SK-N-SH (cell line): ENCODE results near the gene LRRC19. TPM values are rescaled to one million over a fixed set of nuclear protein-coding genes. Genes with fewer than 3 reads are reported as not detected.

Source experiments
- CTCF ChIA-PET: fragments of 300-600, 350-600 bp; formaldehyde crosslinking; extraction: SDS; loops from one replicate; lab custom pipeline; 2021; lab: Yijun Ruan, JAX
- POLR2A ChIA-PET: fragments of 350-600 bp; sonication (Branson Sonifier 250); formaldehyde crosslinking; extraction: SDS; loops from one replicate; lab custom pipeline; 2020; ENCODE audit warnings: antibody characterized with exemption, inconsistent platforms; lab: Yijun Ruan, JAX
- DNase-seq: peaks from one replicate; pipeline ENCODE4 v3.0.0; 2012
- H2AFZ ChIP-seq: fragments of 200-600 bp; sonication (generic); 2 replicates; pipeline ENCODE4 v1.8.1; 2016; ENCODE audit warnings: antibody characterized with exemption, mild to moderate bottlenecking, low read depth
- H3F3A ChIP-seq: fragments of 200-600 bp; sonication (generic); replicated peaks from 2 replicates; pipeline ENCODE3; 2016; ENCODE audit warnings: antibody characterized with exemption, mild to moderate bottlenecking; ENCODE audit not compliant: insufficient read depth
- H3K27ac ChIP-seq, 2 experiments: fragments of 200-500 bp in 1 of 2; fragments of 200-600 bp in 1 of 2; sonication (Bioruptor generic) in 1 of 2; sonication (generic), shearing (Covaris generic) in 1 of 2; 2 replicates each; pipeline versions ENCODE4 v1.5.1 to v1.6.1; 2014 to 2016; ENCODE audit warnings: low read depth in 2 of 2, inconsistent platforms in 1 of 2, low read length in 1 of 2, mild to moderate bottlenecking in 1 of 2, mixed read lengths in 1 of 2
- H3K27me3 ChIP-seq: fragments of 200-600 bp; sonication (generic), shearing (Covaris generic); 2 replicates; pipeline ENCODE4 v1.6.1; 2016; ENCODE audit warnings: mixed run types; ENCODE audit not compliant: insufficient read depth
- H3K36me3 ChIP-seq, 2 experiments: fragments of 200-500 bp in 1 of 2; fragments of 200-600 bp in 1 of 2; sonication (Bioruptor generic) in 1 of 2; sonication (generic) in 1 of 2; replicated peaks in 1 of 2; 2 replicates each; pipeline versions ENCODE3 to v1.5.1; 2014 to 2016; ENCODE audit warnings: low read length in 1 of 2, mild to moderate bottlenecking in 1 of 2; ENCODE audit not compliant: insufficient read depth in 2 of 2, control insufficient read depth in 1 of 2
- H3K4me1 ChIP-seq, 2 experiments: fragments of 200-500 bp in 1 of 2; fragments of 200-600 bp in 1 of 2; sonication (Bioruptor generic) in 1 of 2; sonication (generic), shearing (Covaris generic) in 1 of 2; 2 replicates each; pipeline versions ENCODE4 v1.5.1 to v1.6.1; 2014 to 2016; ENCODE audit warnings: low read depth in 1 of 2, low read length in 1 of 2, mixed run types in 1 of 2; ENCODE audit not compliant: insufficient read depth in 2 of 2, control insufficient read depth in 1 of 2
- H3K4me2 ChIP-seq: fragments of 200-600 bp; sonication (generic), shearing (Covaris generic); 2 replicates; pipeline ENCODE4 v1.6.1; 2017; ENCODE audit warnings: mixed run types
- H3K4me3 ChIP-seq, 2 experiments: fragments of 200-500 bp in 1 of 2; fragments of 200-600 bp in 1 of 2; sonication (Bioruptor generic) in 1 of 2; sonication (generic), shearing (Covaris generic) in 1 of 2; 2 replicates each; pipeline versions ENCODE4 v1.5.1 to v1.8.1; 2014 to 2016; ENCODE audit warnings: low read depth in 2 of 2, inconsistent platforms in 1 of 2, low read length in 1 of 2, mild to moderate bottlenecking in 1 of 2, mixed read lengths in 1 of 2, moderate library complexity in 1 of 2
- H3K79me2 ChIP-seq: fragments of 200-600 bp; sonication (generic); 2 replicates; pipeline ENCODE4 v1.8.1; 2017; ENCODE audit warnings: mild to moderate bottlenecking; ENCODE audit not compliant: insufficient read depth
- H3K9ac ChIP-seq: fragments of 200-600 bp; sonication (generic); 2 replicates; pipeline ENCODE4 v1.6.1; 2017; ENCODE audit warnings: mixed run types
- H3K9me2 ChIP-seq: fragments of 200-600 bp; sonication (generic); 2 replicates; pipeline ENCODE4 v1.6.1; 2017; ENCODE audit warnings: mixed run types
- H3K9me3 ChIP-seq: fragments of 200-600 bp; sonication (generic); 2 replicates; pipeline ENCODE4 v1.6.1; 2017; ENCODE audit warnings: mixed run types, mild to moderate bottlenecking, moderate library complexity
- H4K20me1 ChIP-seq: fragments of 200-600 bp; sonication (generic); 2 replicates; pipeline ENCODE4 v1.6.1; 2017; ENCODE audit warnings: mild to moderate bottlenecking, mixed run types; ENCODE audit not compliant: insufficient read depth
- CTCF ChIP-seq: fragments of 200-600 bp; sonication (generic); IDR thresholded peaks from 2 replicates; pipeline ENCODE4 v1.6.1; 2017; ENCODE audit warnings: antibody characterized with exemption, mild to moderate bottlenecking, moderate library complexity
- ELF1 ChIP-seq: IDR thresholded peaks from 2 replicates; pipeline ENCODE4 v1.4.0; 2012
- EP300 ChIP-seq, 2 experiments: IDR thresholded peaks; 2 replicates each; pipeline versions ENCODE4 v1.4.0 to v1.6.1; 2012; ENCODE audit warnings: borderline replicate concordance in 1 of 2, low read depth in 1 of 2, low read length in 1 of 2
- EZH2phosphoT487 ChIP-seq: fragments of 200-600 bp; sonication (generic); IDR thresholded peaks from 2 replicates; pipeline ENCODE4 v1.6.1; 2017; ENCODE audit warnings: low read depth, mixed run types, mild to moderate bottlenecking, antibody characterized with exemption, moderate library complexity, borderline replicate concordance
- FOXJ3 ChIP-seq: sonication (generic); formaldehyde crosslinking; IDR thresholded peaks from 2 replicates; pipeline ENCODE4 v1.5.1; 2020; ENCODE audit warnings: mild to moderate bottlenecking, missing genetic modification reagents
- FOXM1 ChIP-seq: IDR thresholded peaks from 2 replicates; pipeline ENCODE4 v1.4.0; 2012; ENCODE audit warnings: low read depth, mild to moderate bottlenecking
- GABPA ChIP-seq: IDR thresholded peaks from 2 replicates; pipeline ENCODE4 v1.4.0; 2012; ENCODE audit warnings: low read depth, mild to moderate bottlenecking
- GATA2 ChIP-seq: sonication (generic); formaldehyde crosslinking; IDR thresholded peaks from 2 replicates; pipeline ENCODE4 v1.5.0; 2020; ENCODE audit warnings: mild to moderate bottlenecking, missing genetic modification reagents
- IRF3 ChIP-seq: fragments of 150-350 bp; IDR thresholded peaks from 2 replicates; pipeline ENCODE4 v1.6.1; 2016; ENCODE audit warnings: mild to moderate bottlenecking, low read depth, low read length
- MAX ChIP-seq: IDR thresholded peaks from 2 replicates; pipeline ENCODE4 v1.4.0; 2012; ENCODE audit warnings: low read depth
- MEF2A ChIP-seq: IDR thresholded peaks from 2 replicates; pipeline ENCODE4 v1.4.0; 2012; ENCODE audit warnings: low read depth, borderline replicate concordance
- MXI1 ChIP-seq: IDR thresholded peaks from 2 replicates; pipeline ENCODE4 v1.6.1; 2012; ENCODE audit warnings: mild to moderate bottlenecking, low read depth, low read length, improper control_type of control experiment
- NFIC ChIP-seq: IDR thresholded peaks from 2 replicates; pipeline ENCODE4 v1.4.0; 2012; ENCODE audit warnings: borderline replicate concordance
- NRF1 ChIP-seq: IDR thresholded peaks from 2 replicates; pipeline ENCODE4 v1.6.1; 2012; ENCODE audit warnings: low read depth, mild to moderate bottlenecking, low read length
- PBX3 ChIP-seq: IDR thresholded peaks from 2 replicates; pipeline ENCODE4; 2012
- POLR2AphosphoS5 ChIP-seq: IDR thresholded peaks from 2 replicates; pipeline ENCODE4 v1.6.1; 2012; ENCODE audit warnings: low read depth, low read length
- RAD21 ChIP-seq: IDR thresholded peaks from 2 replicates; pipeline ENCODE4 v1.6.1; 2012; ENCODE audit warnings: mild to moderate bottlenecking, low read length
- RCOR1 ChIP-seq: fragments of 150-350 bp; IDR thresholded peaks from 2 replicates; pipeline ENCODE4 v1.6.1; 2017; ENCODE audit warnings: antibody characterized with exemption, low read length
- RFX5 ChIP-seq: IDR thresholded peaks from 2 replicates; pipeline ENCODE4 v1.6.1; 2012; ENCODE audit warnings: mild to moderate bottlenecking, improper control_type of control experiment, low read length
- RXRA ChIP-seq: IDR thresholded peaks from 2 replicates; pipeline ENCODE4 v1.4.0; 2012; ENCODE audit warnings: low read depth, mild to moderate bottlenecking, borderline replicate concordance
- SIN3A ChIP-seq: IDR thresholded peaks from 2 replicates; pipeline ENCODE4 v1.6.1; 2012; ENCODE audit warnings: low read depth, mild to moderate bottlenecking, low read length, moderate library complexity, borderline replicate concordance
- SMC3 ChIP-seq: IDR thresholded peaks from 2 replicates; pipeline ENCODE4 v1.6.1; 2012; ENCODE audit warnings: low read depth, low read length, improper control_type of control experiment
- TAF1 ChIP-seq: IDR thresholded peaks from 2 replicates; pipeline ENCODE4 v1.6.1; 2012; ENCODE audit warnings: low read depth, mild to moderate bottlenecking, low read length, moderate library complexity, borderline replicate concordance
- TCF12 ChIP-seq: IDR thresholded peaks from 2 replicates; pipeline ENCODE4 v1.4.0; 2012
- TEAD4 ChIP-seq: IDR thresholded peaks from 2 replicates; pipeline ENCODE4 v1.4.0; 2012; ENCODE audit warnings: mild to moderate bottlenecking, borderline replicate concordance; ENCODE audit not compliant: insufficient read depth
- USF1 ChIP-seq: IDR thresholded peaks from 2 replicates; pipeline ENCODE4 v1.4.0; 2012; ENCODE audit warnings: low read depth, borderline replicate concordance
- YY1 ChIP-seq: IDR thresholded peaks from 2 replicates; pipeline ENCODE4 v1.4.0; 2012; ENCODE audit warnings: low read depth, mild to moderate bottlenecking
- WGBS: methylation state at CpG from one replicate; pipeline ENCODE4 v1.1.6; 2017; ENCODE audit warnings: low lambda C conversion rate; 5-methylcytosine and 5-hydroxymethylcytosine counted together
- polyA plus RNA-seq, 3 experiments: library from polyadenylated mRNA; depleted of rRNA; stranded (reverse); fragments of >200 nt; gene quantifications; 2 replicates each; pipeline ENCODE4 v1.2.3, GENCODE V29; 2012

Gene LRRC19
- polyA plus RNA-seq, 1 of the 3 experiments (the other 2 are of a cell fraction): not detected

- peaks cover 50% of the 10 kb centered on the region for H3K79me2 ChIP-seq
- H3K4me1 ChIP-seq: peaks cover 0 to 9% of the 10 kb centered on the region in 2 experiments; a peak in 2 of 4 replicates
- no peaks in the 10 kb centered on the region for H3K9me2 ChIP-seq
- peak within 1 kb of the TSS; percentile 89 for H2AFZ ChIP-seq
- peak within 1 kb of the TSS; percentile 91 to 97 for H3K4me3 ChIP-seq
- ChIA-PET POLR2A (interaction anchor here (0.6 to 2.3 kb wide), 4 partner anchors 9 to 1179 kb away, joined by 3 to 12 read pairs (median 5); partner anchors contain the start of gene IFT74), CTCF (interaction anchor here (1.1 to 1.3 kb wide), 2 partner anchors 55 to 582 kb away, joined by 3 to 5 read pairs; partner anchors contain the start of gene CAAP1)
- no peaks in the 10 kb centered on the region for H3K9me3 ChIP-seq
- H3K36me3 ChIP-seq: peaks cover 4 to 9% of the 10 kb centered on the region in 2 experiments
- DNase-seq: peak; percentile 90
- WGBS: under 1% methylated on average over 23 of the region's 76 CpGs
- no peaks in the 10 kb centered on the region for H3K27me3 ChIP-seq
- peaks cover 8% of the 10 kb centered on the region; the same call in 1 of the 2 replicates for H4K20me1 ChIP-seq
- H3K4me2 ChIP-seq: peak within 1 kb of the TSS; percentile 82
- peak within 1 kb of the TSS; percentile 94 for H3K9ac ChIP-seq
- peaks cover 6% of the 10 kb centered on the region for H3F3A ChIP-seq
- peak within 1 kb of the TSS; percentile 99 for H3K27ac ChIP-seq
- 0 out of 2 replicates have a peak, but pooled peaks have one; percentile 22 for TF ChIP-seq USF1
- no peak for TF ChIP-seq RFX5
- TF ChIP-seq TAF1: peak; percentile 84
- peak; percentile 49; the same call in 1 of the 2 replicates for TF ChIP-seq SIN3A
- peak; percentile 89 for TF ChIP-seq MXI1
- no peak for TF ChIP-seq IRF3
- TF ChIP-seq RAD21: no peak
- no peak for TF ChIP-seq GATA2
- no peak for TF ChIP-seq RXRA
- TF ChIP-seq EP300 (IDR thresholded peaks at IDR 0.05; ENCODE audit: borderline replicate concordance in 1 of 2, low read depth in 1 of 2, low read length in 1 of 2): no peak
- peak; percentile 88 for TF ChIP-seq MAX
- TF ChIP-seq RCOR1: 0 out of 2 replicates have a peak, but pooled peaks have one; percentile 17
- TF ChIP-seq POLR2AphosphoS5: peak; percentile 84
- TF ChIP-seq PBX3: peak; percentile 71
- 0 out of 2 replicates have a peak, but pooled peaks have one; percentile 4 for TF ChIP-seq TCF12
- no peak for TF ChIP-seq EZH2phosphoT487
- 0 out of 2 replicates have a peak, but pooled peaks have one; percentile 54 for TF ChIP-seq FOXJ3 (CRISPR knock-in tag)
- TF ChIP-seq TEAD4: no peak
- no peak for TF ChIP-seq NRF1
- TF ChIP-seq SMC3: no peak
- TF ChIP-seq GABPA: peak; percentile 90
- 0 out of 2 replicates have a peak, but pooled peaks have one; percentile 11 for TF ChIP-seq NFIC
- TF ChIP-seq ELF1: peak; percentile 70
- TF ChIP-seq MEF2A: no peak
- no peak; the same call in 1 of the 2 replicates for TF ChIP-seq FOXM1
- TF ChIP-seq CTCF: no peak
- TF ChIP-seq YY1: peak; percentile 85
Measured at GRCh38 chr9:26946753-26947727, 58.4 kb downstream of the LRRC19 start, which contains the start of gene PLAA. PLAA (minus strand) TSS chr9:26947242; CDS start chr9:26947045, 197 bp downstream.
